ENCODE measurements around the gene FLCN. TPM values are rescaled to one million over a fixed set of nuclear protein-coding genes. Genes with fewer than 3 reads are reported as not detected.

FLCN gene
- total RNA-seq, 1 experiment from 2014 or later: 25.6 TPM

DNA sequence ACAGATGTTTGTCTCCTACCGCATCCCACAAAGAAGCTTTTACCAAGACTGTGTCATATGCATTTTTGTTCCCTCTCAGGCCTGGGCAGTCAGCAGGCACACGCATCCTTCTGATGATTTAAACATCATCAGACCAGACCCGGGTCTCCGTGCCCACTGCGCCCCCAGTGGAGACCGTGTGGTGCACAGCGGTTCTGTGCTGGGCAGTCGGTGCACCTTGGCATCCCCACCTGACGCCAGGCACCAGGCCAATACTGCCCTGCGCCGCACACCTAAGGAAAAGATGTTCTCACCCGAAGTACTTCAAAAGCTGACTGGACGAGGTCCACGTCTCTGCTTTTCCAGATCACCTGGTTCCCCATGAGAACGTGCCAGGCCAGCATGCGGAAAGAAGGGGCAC, 20.2 kb downstream of the FLCN start:
- no peak for TF ChIP-seq CTCF (IDR thresholded peaks at IDR 0.05; ENCODE audit: unreplicated experiment)
- CTCF ChIA-PET: no interaction called here
- intact Hi-C loops (cut with micrococcal nuclease): no loop called here
- DNase-seq (ENCODE audit: unreplicated experiment): no peak
- Mint-ChIP-seq H3K4me3 (ENCODE audit: unreplicated experiment) (no peak overlapping the region), H3K36me3 (ENCODE audit: insufficient read depth, unreplicated experiment) (peaks cover 96% of the 10 kb centered on the region), H3K9me3 (ENCODE audit: unreplicated experiment) (no peaks in the 10 kb centered on the region), H3K4me1 (ENCODE audit: insufficient read depth, unreplicated experiment) (no peaks in the 10 kb centered on the region), H3K27me3 (ENCODE audit: insufficient read depth, unreplicated experiment) (no peaks in the 10 kb centered on the region), H3K27ac (ENCODE audit: low read depth, unreplicated experiment) (no peak overlapping the region)
- BruUV-seq (replicated peaks): no TSS peak
- POLR2A ChIA-PET: interaction anchor here (0.9 kb wide), 1 partner anchor 16 kb away, joined by 3 read pairs; no protein-coding TSS in a partner anchor

- no peaks in the 10 kb centered on the region for H3K27me3 Mint-ChIP-seq (ENCODE audit: insufficient read depth, unreplicated experiment)
- POLR2A ChIA-PET: no interaction called here
- CTCF ChIA-PET: no interaction called here
- intact Hi-C loops (cut with micrococcal nuclease): no loop called here
- no peak overlapping the region for H3K27ac Mint-ChIP-seq (ENCODE audit: low read depth, unreplicated experiment)
- no peak overlapping the region for H3K4me3 Mint-ChIP-seq (ENCODE audit: unreplicated experiment)
- no TSS peak for BruUV-seq (replicated peaks)
- no peak for TF ChIP-seq CTCF (IDR thresholded peaks at IDR 0.05; ENCODE audit: unreplicated experiment)
- peaks cover 96% of the 10 kb centered on the region for H3K36me3 Mint-ChIP-seq (ENCODE audit: insufficient read depth, unreplicated experiment)
- DNase-seq (ENCODE audit: unreplicated experiment): no peak
- no peaks in the 10 kb centered on the region for H3K4me1 Mint-ChIP-seq (ENCODE audit: insufficient read depth, unreplicated experiment)
- H3K9me3 Mint-ChIP-seq (ENCODE audit: unreplicated experiment): no peaks in the 10 kb centered on the region
These were observed 20.7 kb downstream of the FLCN start for GRCh38 chr17:17216236-17216635.

- Mint-ChIP-seq H3K4me3 (ENCODE audit: unreplicated experiment) (no peak overlapping the region), H3K27ac (ENCODE audit: low read depth, unreplicated experiment) (no peak overlapping the region), H3K9me3 (ENCODE audit: unreplicated experiment) (no peaks in the 10 kb centered on the region), H3K4me1 (ENCODE audit: insufficient read depth, unreplicated experiment) (no peaks in the 10 kb centered on the region), H3K36me3 (ENCODE audit: insufficient read depth, unreplicated experiment) (peaks cover 95% of the 10 kb centered on the region), H3K27me3 (ENCODE audit: insufficient read depth, unreplicated experiment) (no peaks in the 10 kb centered on the region)
- no peak for DNase-seq (ENCODE audit: unreplicated experiment)
- CTCF ChIA-PET: no interaction called here
- intact Hi-C loops (cut with micrococcal nuclease): no loop called here
- TF ChIP-seq CTCF (IDR thresholded peaks at IDR 0.05; ENCODE audit: unreplicated experiment): no peak
- POLR2A ChIA-PET: no interaction called here
- no TSS peak for BruUV-seq (replicated peaks)
These were observed 21.4 kb downstream of the FLCN start for GRCh38 chr17:17215575-17215974.

- POLR2A ChIA-PET: no interaction called here
- intact Hi-C loops (cut with micrococcal nuclease): no loop called here
- no peaks in the 10 kb centered on the region for H3K9me3 Mint-ChIP-seq (ENCODE audit: unreplicated experiment)
These were observed 22.1 kb downstream of the FLCN start for GRCh38 chr17:17214646-17215436.

More at GRCh38 chr17:17214646-17215436, 22.1 kb downstream of the FLCN start:
- CTCF ChIA-PET: interaction anchor here (0.6 kb wide), 2 partner anchors 87 to 198 kb away, joined by 3 to 4 read pairs; no protein-coding TSS in a partner anchor
- Mint-ChIP-seq H3K4me3 (ENCODE audit: unreplicated experiment) (no peak overlapping the region), H3K4me1 (ENCODE audit: insufficient read depth, unreplicated experiment) (no peaks in the 10 kb centered on the region), H3K36me3 (ENCODE audit: insufficient read depth, unreplicated experiment) (peaks cover 88% of the 10 kb centered on the region), H3K27me3 (ENCODE audit: insufficient read depth, unreplicated experiment) (no peaks in the 10 kb centered on the region), H3K27ac (ENCODE audit: low read depth, unreplicated experiment) (no peak overlapping the region)
- no peak for DNase-seq (ENCODE audit: unreplicated experiment)
- BruUV-seq (replicated peaks): no TSS peak
- no peak for TF ChIP-seq CTCF (IDR thresholded peaks at IDR 0.05; ENCODE audit: unreplicated experiment)
